IMR-90 (cell line): Measurements from ENCODE around the gene FAM209A. TPM values are rescaled to one million over a fixed set of nuclear protein-coding genes. Genes with fewer than 3 reads are reported as not detected.
A peak's percentile ranks its signal among the peaks of the same experiment; 100 is the strongest.

Experiments used
- ATAC-seq: fragments of 200-7000 bp; cut with Tn5 transposase; 2 replicates; pipeline ENCODE4 v1.9.1; 2020; ENCODE audit warnings: low read depth, mild to moderate bottlenecking, moderate library complexity
- BruUV-seq: library from RNA; stranded (reverse); fragments of 400-500 nt; replicated peaks from 2 replicates; lab custom pipeline; 2021; lab: Mats Ljungman, UMichigan
- CTCF ChIA-PET: fragments of 300-600 bp; formaldehyde crosslinking; extraction: SDS; loops from one replicate; lab custom pipeline; 2021; ENCODE audit warnings: antibody characterized with exemption; lab: Yijun Ruan, JAX
- POLR2A ChIA-PET: fragments of 300-600 bp; sonication (Branson Sonifier 250); formaldehyde crosslinking; loops from one replicate; lab custom pipeline; 2022; ENCODE audit warnings: antibody characterized with exemption; ENCODE audit not compliant: unreplicated experiment; lab: Charles Lee
- DNase-seq: peaks from one replicate; pipeline ENCODE4 v3.0.0; 2013
- H2AFZ ChIP-seq: replicated peaks from 2 replicates; pipeline ENCODE3; 2013; ENCODE audit warnings: low read length, mild to moderate bottlenecking; ENCODE audit not compliant: poor library complexity
- H2AK5ac ChIP-seq: 2 replicates; pipeline ENCODE4 v1.6.1; 2013; ENCODE audit warnings: low read depth, low read length, inconsistent platforms
- H2AK9ac ChIP-seq: replicated peaks from 2 replicates; pipeline ENCODE3; 2013; ENCODE audit warnings: mild to moderate bottlenecking, low read depth, low read length, moderate library complexity; ENCODE audit not compliant: poor library complexity
- H2BK120ac ChIP-seq: 2 replicates; pipeline ENCODE4 v1.6.1; 2013; ENCODE audit warnings: low read depth, low read length, inconsistent platforms
- H2BK15ac ChIP-seq: 3 replicates; pipeline ENCODE4 v1.6.1; 2013; ENCODE audit warnings: low read depth, low read length, inconsistent platforms
- H2BK20ac ChIP-seq: 2 replicates; pipeline ENCODE4 v1.6.1; 2013; ENCODE audit warnings: low read depth, mild to moderate bottlenecking, inconsistent platforms, low read length, moderate library complexity
- H2BK5ac ChIP-seq: 2 replicates; pipeline ENCODE4 v1.6.1; 2013; ENCODE audit warnings: mild to moderate bottlenecking, low read depth, low read length, inconsistent platforms; ENCODE audit not compliant: poor library complexity, severe bottlenecking
- H3K14ac ChIP-seq: replicated peaks from 2 replicates; pipeline ENCODE4 v1.6.1; 2013; ENCODE audit warnings: low read depth, low read length, inconsistent platforms
- H3K18ac ChIP-seq: 2 replicates; pipeline ENCODE4 v1.6.1; 2013; ENCODE audit warnings: low read depth, low read length, control low read depth
- H3K23ac ChIP-seq: 2 replicates; pipeline ENCODE4 v1.6.1; 2013; ENCODE audit warnings: low read depth, low read length, inconsistent platforms
- H3K27ac ChIP-seq: 2 replicates; pipeline ENCODE4 v1.5.1; 2013; ENCODE audit warnings: mild to moderate bottlenecking, control low read depth, low read length; ENCODE audit not compliant: insufficient read depth
- H3K27me3 ChIP-seq: 2 replicates; pipeline ENCODE4 v1.6.1; 2013; ENCODE audit warnings: low read length; ENCODE audit not compliant: control insufficient read depth, insufficient read depth
- H3K36me3 ChIP-seq: 2 replicates; pipeline ENCODE4 v1.6.1; 2013; ENCODE audit warnings: low read length, mixed read lengths; ENCODE audit not compliant: control insufficient read depth, insufficient read depth
- H3K4ac ChIP-seq: 2 replicates; pipeline ENCODE4 v1.6.1; 2013; ENCODE audit warnings: low read depth, low read length, inconsistent platforms
- H3K4me1 ChIP-seq: 2 replicates; pipeline ENCODE4 v1.6.1; 2013; ENCODE audit warnings: low read length, mixed read lengths; ENCODE audit not compliant: control insufficient read depth, insufficient read depth
- H3K4me2 ChIP-seq: 2 replicates; pipeline ENCODE4 v1.6.1; 2013; ENCODE audit warnings: low read depth, mild to moderate bottlenecking, control low read depth, low read length, moderate library complexity
- H3K4me3 ChIP-seq: 2 replicates; pipeline ENCODE4 v1.5.1; 2013; ENCODE audit warnings: low read depth, mild to moderate bottlenecking, control low read depth, low read length, moderate library complexity; ENCODE audit not compliant: insufficient read depth
- H3K56ac ChIP-seq: 2 replicates; pipeline ENCODE4 v1.6.1; 2013; ENCODE audit warnings: low read length, inconsistent platforms; ENCODE audit not compliant: insufficient read depth; ENCODE audit errors: extremely low read depth
- H3K79me1 ChIP-seq, 2 experiments: 2 replicates each; pipeline ENCODE4 v1.6.1; 2013; ENCODE audit warnings: low read length in 2 of 2, inconsistent platforms in 1 of 2, low read depth in 1 of 2
- H3K9ac ChIP-seq: 2 replicates; pipeline ENCODE4 v1.6.1; 2013; ENCODE audit warnings: low read depth, low read length, control low read depth
- H3K9me1 ChIP-seq: 2 replicates; pipeline ENCODE4 v1.6.1; 2013; ENCODE audit warnings: low read length, inconsistent platforms; ENCODE audit not compliant: insufficient read depth
- H3K9me3 ChIP-seq: 2 replicates; pipeline ENCODE4 v1.6.1; 2013; ENCODE audit warnings: low read length; ENCODE audit not compliant: control insufficient read depth, insufficient read depth
- H4K20me1 ChIP-seq: 2 replicates; pipeline ENCODE4 v1.6.1; 2013; ENCODE audit warnings: low read length, inconsistent platforms; ENCODE audit not compliant: insufficient read depth
- H4K5ac ChIP-seq: 2 replicates; pipeline ENCODE4 v1.6.1; 2013; ENCODE audit warnings: mild to moderate bottlenecking, low read depth, low read length, control low read depth
- H4K8ac ChIP-seq, 2 experiments: 2 replicates each; pipeline ENCODE4 v1.6.1; 2013; ENCODE audit warnings: low read depth in 2 of 2, low read length in 2 of 2, control low read depth in 1 of 2, inconsistent platforms in 1 of 2
- H4K91ac ChIP-seq: 2 replicates; pipeline ENCODE4 v1.6.1; 2013; ENCODE audit warnings: low read depth, low read length, inconsistent platforms; ENCODE audit not compliant: insufficient read depth
- BHLHE40 ChIP-seq: fragments of 150-350 bp; IDR thresholded peaks from 2 replicates; pipeline ENCODE4 v1.6.1; 2016; ENCODE audit warnings: mild to moderate bottlenecking, low read depth, low read length
- CEBPB ChIP-seq: IDR thresholded peaks from 2 replicates; pipeline ENCODE4 v1.6.1; 2012; ENCODE audit warnings: low read depth, low read length, improper control_type of control experiment
- ELK1 ChIP-seq: fragments of 150-350 bp; IDR thresholded peaks from 2 replicates; pipeline ENCODE4 v1.6.1; 2016; ENCODE audit warnings: low read depth, mild to moderate bottlenecking, low read length, moderate library complexity, borderline replicate concordance
- MAFK ChIP-seq: IDR thresholded peaks from 2 replicates; pipeline ENCODE4 v1.6.1; 2012; ENCODE audit warnings: low read depth, low read length, improper control_type of control experiment
- MAZ ChIP-seq: IDR thresholded peaks from 2 replicates; pipeline ENCODE4 v1.6.1; 2012; ENCODE audit warnings: low read depth, mild to moderate bottlenecking, low read length, improper control_type of control experiment, moderate library complexity, borderline replicate concordance
- MXI1 ChIP-seq: IDR thresholded peaks from 2 replicates; pipeline ENCODE4 v1.6.1; 2012; ENCODE audit warnings: low read depth, mild to moderate bottlenecking, low read length, moderate library complexity, borderline replicate concordance
- NFE2L2 ChIP-seq: fragments of 150-350 bp; IDR thresholded peaks from 2 replicates; pipeline ENCODE4 v1.6.1; 2016; ENCODE audit warnings: low read depth, mild to moderate bottlenecking, low read length
- POLR2A ChIP-seq: IDR thresholded peaks from 2 replicates; pipeline ENCODE4 v1.6.1; 2012; ENCODE audit warnings: mild to moderate bottlenecking, low read depth, low read length
- RAD21 ChIP-seq: IDR thresholded peaks from 2 replicates; pipeline ENCODE4 v1.6.1; 2012; ENCODE audit warnings: low read length, improper control_type of control experiment
- RCOR1 ChIP-seq: IDR thresholded peaks from 2 replicates; pipeline ENCODE4 v1.6.1; 2012; ENCODE audit warnings: mild to moderate bottlenecking, low read length, improper control_type of control experiment; ENCODE audit not compliant: insufficient replicate concordance
- RFX5 ChIP-seq: IDR thresholded peaks from 2 replicates; pipeline ENCODE4 v1.8.0; 2012; ENCODE audit warnings: low read depth, mild to moderate bottlenecking, low read length, moderate library complexity
- SMC3 ChIP-seq: fragments of 150-350 bp; IDR thresholded peaks from 2 replicates; pipeline ENCODE4 v1.6.1; 2016; ENCODE audit warnings: low read depth, mild to moderate bottlenecking, antibody characterized with exemption, low read length, moderate library complexity
- WGBS, 2 experiments: methylation state at CpG; one replicate each; pipeline versions ENCODE4 v1.1.5 to v1.1.7; 2013; ENCODE audit warnings: missing lambda C conversion rate in 2 of 2; ENCODE audit not compliant: insufficient read length in 1 of 2; ENCODE audit errors: extremely low coverage in 2 of 2; 5-methylcytosine and 5-hydroxymethylcytosine counted together
- dilution Hi-C: fragments of 300-500 bp; cut with HindIII; formaldehyde crosslinking; loops from one replicate; pipeline ENCODE4 v1.14.3; 2018; ENCODE audit warnings: low sequenced_read_pairs; ENCODE audit not compliant: unreplicated experiment
- in situ Hi-C: fragments of 300-500 bp; cut with MboI; formaldehyde crosslinking; loops from 3 replicates; pipeline ENCODE4 v1.14.3; 2019; ENCODE audit warnings: low sequenced_read_pairs, inconsistent platforms, mixed read lengths
- intact Hi-C: fragments of 100-400 bp; cut with micrococcal nuclease; formaldehyde crosslinking; loops from 2 replicates; pipeline ENCODE4 v1.10.0; 2022
- polyA plus RNA-seq, 3 experiments: library from polyadenylated mRNA; depleted of rRNA; stranded (reverse); fragments of >200 nt; gene quantifications; 2 replicates each; pipeline ENCODE4 v1.2.3, GENCODE V29; 2012; ENCODE audit warnings: low replicate concordance in 1 of 3
- total RNA-seq: library from RNA; depleted of rRNA; stranded (reverse); fragments of >200 nt; gene quantifications from 2 replicates; pipeline ENCODE4 v1.2.3, GENCODE V29; 2012
- TF ChIP-seq, protein P1 (sequence below): fragments of 150-350 bp; IDR thresholded peaks from 2 replicates; pipeline ENCODE4 v1.6.1; 2017; ENCODE audit warnings: mild to moderate bottlenecking, antibody characterized with exemption, low read length, low read depth

FAM209A gene
- total and polyA plus RNA-seq, 2 of the 4 experiments (the other 2 are of a cell fraction): 0.18 to 0.22 TPM

DNA sequence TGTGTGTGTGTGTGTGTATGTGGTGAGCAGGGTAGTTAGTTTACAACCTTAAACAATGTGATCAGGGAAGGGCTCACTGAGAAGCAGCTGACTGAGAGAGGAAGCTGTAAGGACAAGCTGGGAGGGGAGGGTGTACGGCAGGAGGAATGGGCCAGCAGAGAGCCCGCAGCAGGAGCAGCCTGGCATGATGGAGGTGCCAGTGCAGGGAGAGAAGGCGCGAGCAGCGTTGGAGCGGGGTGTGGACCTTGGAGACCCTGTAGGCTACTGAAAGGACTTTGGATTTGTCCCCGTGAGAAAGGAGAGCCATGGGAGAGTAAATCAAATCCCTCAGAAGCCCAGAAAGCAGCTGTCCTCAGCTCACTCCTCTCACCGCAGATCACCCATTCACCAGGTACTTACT, 27.0 kb downstream of the FAM209A start:
- in situ Hi-C loops: loop anchor here (5.0 kb wide), 2 partner anchors 426 to 796 kb away; no protein-coding TSS in a partner anchor
- TF ChIP-seq RAD21: no peak
- TF ChIP-seq, protein P1, sequence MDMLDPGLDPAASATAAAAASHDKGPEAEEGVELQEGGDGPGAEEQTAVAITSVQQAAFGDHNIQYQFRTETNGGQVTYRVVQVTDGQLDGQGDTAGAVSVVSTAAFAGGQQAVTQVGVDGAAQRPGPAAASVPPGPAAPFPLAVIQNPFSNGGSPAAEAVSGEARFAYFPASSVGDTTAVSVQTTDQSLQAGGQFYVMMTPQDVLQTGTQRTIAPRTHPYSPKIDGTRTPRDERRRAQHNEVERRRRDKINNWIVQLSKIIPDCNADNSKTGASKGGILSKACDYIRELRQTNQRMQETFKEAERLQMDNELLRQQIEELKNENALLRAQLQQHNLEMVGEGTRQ: no peak
- no peak for TF ChIP-seq BHLHE40
- TF ChIP-seq ELK1: no peak
- TF ChIP-seq SMC3: no peak
- no peak for TF ChIP-seq POLR2A
- TF ChIP-seq MAZ: no peak
- TF ChIP-seq MAFK: no peak
- TF ChIP-seq RCOR1: no peak
- no peak for TF ChIP-seq MXI1
- TF ChIP-seq RFX5: no peak
- no peak for TF ChIP-seq NFE2L2
- no peak for TF ChIP-seq CEBPB
- 60% methylated on average over 1 of the region's 8 CpGs; no CpG with 5 or more reads in 1 of the 2 experiments for WGBS, 2 experiments

More for the DNA sequence above, 27.0 kb downstream of the FAM209A start:
- peak overlapping the region; percentile 2 for H2AFZ ChIP-seq
- no peak overlapping the region for H3K14ac ChIP-seq
- no TSS peak for BruUV-seq
- H3K27ac ChIP-seq: no peak overlapping the region
- no peaks in the 10 kb centered on the region for H3K9me3 ChIP-seq
- ATAC-seq (no peak), DNase-seq (no peak)
- H3K9ac ChIP-seq: no peak overlapping the region
- H4K20me1 ChIP-seq: no peaks in the 10 kb centered on the region
- dilution Hi-C loops (no loop called here), intact Hi-C loops (no loop called here)
- H3K9me1 ChIP-seq: no peaks in the 10 kb centered on the region
- H3K4ac ChIP-seq: no peak overlapping the region; the same call in 1 of the 2 replicates
- no peak overlapping the region for H4K91ac ChIP-seq
- H3K4me1 ChIP-seq: no peaks in the 10 kb centered on the region
- ChIA-PET CTCF (interaction anchor here (0.5 to 2.4 kb wide), 5 partner anchors 21 to 1069 kb away, joined by 3 to 16 read pairs (median 7); no protein-coding TSS in a partner anchor), POLR2A (no interaction called here)
- no peak overlapping the region for H4K5ac ChIP-seq
- H4K8ac ChIP-seq: no peak overlapping the region
- no peak overlapping the region for H2AK9ac ChIP-seq
- H3K18ac ChIP-seq: no peak overlapping the region
- no peak overlapping the region for H3K4me2 ChIP-seq
- H2BK120ac ChIP-seq: no peak overlapping the region
- H3K27me3 ChIP-seq: peaks cover 1% of the 10 kb centered on the region
- H3K56ac ChIP-seq: no peak overlapping the region
- no peaks in the 10 kb centered on the region for H3K79me1 ChIP-seq
- H3K23ac ChIP-seq: no peak overlapping the region
- H2BK15ac ChIP-seq: no peak overlapping the region
- H2BK20ac ChIP-seq: no peak overlapping the region
- H2AK5ac ChIP-seq: peak overlapping the region; percentile 44; the same call in 1 of the 2 replicates
- no peak overlapping the region for H2BK5ac ChIP-seq
- no peaks in the 10 kb centered on the region for H3K36me3 ChIP-seq
- H3K4me3 ChIP-seq: no peak overlapping the region
